HG03457 (cell line): ENCODE results near the gene SRF.

Experiments
- ATAC-seq: cut with Tn5 transposase; IDR thresholded peaks from one replicate; pipeline ENCODE4 v1.9.1; 2021; ENCODE audit warnings: moderate number of reproducible peaks; ENCODE audit not compliant: unreplicated experiment

The SRF gene

DNA sequence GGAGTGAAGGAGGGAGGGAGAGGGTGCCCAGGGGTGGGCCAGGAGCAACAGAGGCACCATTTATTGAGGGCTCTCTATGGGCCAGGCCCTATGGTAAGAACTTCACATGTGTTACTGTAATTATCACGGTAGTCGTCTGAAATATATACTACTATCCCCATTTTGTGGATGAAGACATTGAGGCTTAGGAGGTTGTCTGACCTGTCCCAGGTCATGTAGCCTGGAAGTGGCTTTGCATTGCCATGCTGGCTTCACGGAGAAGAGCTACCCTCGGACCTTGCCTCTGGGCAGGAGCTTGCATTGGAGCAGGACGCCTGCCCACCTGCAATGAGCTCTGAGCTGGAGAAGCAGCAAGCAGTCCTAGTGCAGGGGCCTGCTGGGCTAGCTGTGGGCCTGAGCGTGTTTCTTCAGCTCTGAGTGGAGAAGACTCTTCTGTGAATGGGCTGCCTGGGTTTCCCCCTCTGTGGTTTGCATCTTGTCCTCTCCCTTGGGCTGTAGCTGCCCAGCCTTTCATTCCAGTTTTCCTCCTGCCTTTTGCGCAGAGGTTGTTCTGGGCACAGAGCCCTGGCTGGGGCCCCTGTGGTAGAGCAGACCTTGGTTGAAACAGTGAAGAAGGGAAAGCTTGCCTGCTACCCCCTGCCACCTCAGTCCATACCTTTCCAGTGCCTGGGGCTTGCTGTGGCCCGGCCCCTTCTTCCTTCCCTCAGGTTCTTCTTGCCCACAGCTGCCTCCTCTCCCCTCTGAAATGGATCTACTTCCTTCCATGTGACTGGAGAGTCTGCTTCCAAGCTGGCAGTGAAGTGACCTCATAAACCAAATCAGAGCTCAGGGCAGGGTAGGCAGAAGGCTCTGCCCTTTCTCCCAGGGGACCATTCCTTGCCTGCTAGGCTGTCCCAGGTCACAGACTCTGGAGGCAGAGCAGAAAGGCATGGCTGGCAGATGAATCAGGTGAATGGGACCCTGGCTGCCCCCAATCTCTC lies 24.1 kb upstream of the SRF start:
- no peak for ATAC-seq

- ATAC-seq = no peak
Observed at GRCh38 chr6:43147691-43148477, 23.2 kb upstream of the SRF start.

DNA sequence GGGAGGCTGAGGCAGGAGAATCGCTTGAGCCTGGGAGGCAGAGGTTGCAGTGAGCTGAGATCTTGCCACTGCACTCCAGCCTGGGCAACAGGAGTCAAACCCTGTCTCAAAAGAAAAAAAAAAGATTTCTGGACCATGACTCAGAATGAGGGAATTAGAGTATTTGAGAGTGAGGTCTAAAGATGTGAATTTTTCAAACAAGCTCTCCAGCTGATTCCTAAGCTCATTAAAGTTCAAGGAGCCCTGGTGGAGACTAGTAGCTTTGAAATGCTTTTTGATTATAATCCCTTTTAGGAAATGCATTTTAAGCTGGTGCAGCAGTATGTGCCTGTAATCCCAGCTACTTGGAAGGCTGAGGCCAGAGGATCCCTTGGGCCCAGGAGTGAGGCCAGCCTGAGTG lies 21.8 kb upstream of the SRF start:
- ATAC-seq = no peak

GRCh38 chr6:43150051-43150751 lies 20.9 kb upstream of the SRF start:
- ATAC-seq = no peak

GRCh38 chr6:43159599-43159998 lies 11.5 kb upstream of the SRF start:
- ATAC-seq = no peak

DNA sequence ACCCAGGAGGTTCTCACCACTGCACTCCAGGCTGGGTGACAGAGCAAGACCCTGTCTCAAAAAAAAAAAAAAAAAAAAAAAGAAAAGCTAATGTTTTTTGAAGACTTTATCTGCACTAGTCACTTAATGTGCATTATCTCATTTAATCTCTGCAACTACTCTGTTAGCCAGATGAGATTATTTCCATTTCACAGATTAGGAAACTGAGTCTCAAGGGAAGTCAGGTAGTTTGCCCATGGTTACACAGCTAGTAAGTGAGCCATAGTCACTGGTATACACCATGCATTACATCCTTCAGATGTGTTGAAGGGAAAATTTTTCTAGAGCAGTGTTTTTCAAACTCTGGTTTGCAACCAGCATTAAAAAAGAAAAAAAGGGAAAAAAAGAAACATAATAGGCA lies 7.2 kb upstream of the SRF start:
- ATAC-seq = no peak

GRCh38 chr6:43170417-43170930 lies 595 bp upstream of the SRF start:
- ATAC-seq = no peak

- ATAC-seq = no peak
Observed at GRCh38 chr6:43171707-43172103, 636 bp downstream of the SRF start.

- no peak for ATAC-seq
Observed at GRCh38 chr6:43172104-43173007, 1.3 kb downstream of the SRF start.

DNA sequence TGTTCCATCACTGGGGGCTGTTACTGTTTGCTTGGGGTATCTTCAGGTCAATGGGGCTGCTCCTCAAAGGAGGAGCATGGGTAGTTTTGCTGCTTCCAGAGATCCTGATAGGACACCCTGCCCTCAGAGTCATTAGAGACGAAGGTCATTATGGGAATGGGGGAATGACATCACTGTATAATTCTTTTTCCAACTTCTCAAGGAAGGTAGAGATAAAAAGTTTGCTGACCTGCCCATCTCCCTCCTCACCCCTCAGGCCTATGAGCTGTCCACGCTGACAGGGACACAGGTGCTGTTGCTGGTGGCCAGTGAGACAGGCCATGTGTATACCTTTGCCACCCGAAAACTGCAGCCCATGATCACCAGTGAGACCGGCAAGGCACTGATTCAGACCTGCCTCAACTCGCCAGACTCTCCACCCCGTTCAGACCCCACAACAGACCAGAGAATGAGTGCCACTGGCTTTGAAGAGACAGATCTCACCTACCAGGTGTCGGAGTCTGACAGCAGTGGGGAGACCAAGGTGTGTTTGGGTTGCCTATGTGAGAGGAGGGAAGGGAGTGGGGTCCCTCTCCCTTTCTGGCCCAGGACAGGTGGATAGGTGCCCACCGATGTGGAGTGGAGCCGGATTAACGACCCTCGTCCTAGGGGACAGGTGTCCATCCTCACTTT lies 2.7 kb downstream of the SRF start:
- no peak for ATAC-seq

GRCh38 chr6:43174263-43175112 lies 3.4 kb downstream of the SRF start:
- ATAC-seq = peak; percentile 45

- no peak for ATAC-seq
Observed at GRCh38 chr6:43175676-43176422, 4.8 kb downstream of the SRF start.

- no peak for ATAC-seq
Observed at GRCh38 chr6:43176423-43176786, 5.3 kb downstream of the SRF start.

DNA sequence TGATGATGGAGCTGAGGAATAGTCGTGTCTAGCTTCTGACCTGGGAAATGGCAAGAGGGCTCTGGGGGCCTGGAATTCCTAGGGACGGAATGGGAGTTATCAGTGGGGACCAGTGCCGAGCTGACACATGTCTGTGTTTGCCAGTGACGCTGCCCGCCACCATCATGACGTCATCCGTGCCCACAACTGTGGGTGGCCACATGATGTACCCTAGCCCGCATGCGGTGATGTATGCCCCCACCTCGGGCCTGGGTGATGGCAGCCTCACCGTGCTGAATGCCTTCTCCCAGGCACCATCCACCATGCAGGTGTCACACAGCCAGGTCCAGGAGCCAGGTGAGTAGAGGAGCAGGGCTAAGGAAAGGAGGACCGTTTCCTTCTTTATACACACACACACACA lies 7.1 kb downstream of the SRF start:
- ATAC-seq = no peak

DNA sequence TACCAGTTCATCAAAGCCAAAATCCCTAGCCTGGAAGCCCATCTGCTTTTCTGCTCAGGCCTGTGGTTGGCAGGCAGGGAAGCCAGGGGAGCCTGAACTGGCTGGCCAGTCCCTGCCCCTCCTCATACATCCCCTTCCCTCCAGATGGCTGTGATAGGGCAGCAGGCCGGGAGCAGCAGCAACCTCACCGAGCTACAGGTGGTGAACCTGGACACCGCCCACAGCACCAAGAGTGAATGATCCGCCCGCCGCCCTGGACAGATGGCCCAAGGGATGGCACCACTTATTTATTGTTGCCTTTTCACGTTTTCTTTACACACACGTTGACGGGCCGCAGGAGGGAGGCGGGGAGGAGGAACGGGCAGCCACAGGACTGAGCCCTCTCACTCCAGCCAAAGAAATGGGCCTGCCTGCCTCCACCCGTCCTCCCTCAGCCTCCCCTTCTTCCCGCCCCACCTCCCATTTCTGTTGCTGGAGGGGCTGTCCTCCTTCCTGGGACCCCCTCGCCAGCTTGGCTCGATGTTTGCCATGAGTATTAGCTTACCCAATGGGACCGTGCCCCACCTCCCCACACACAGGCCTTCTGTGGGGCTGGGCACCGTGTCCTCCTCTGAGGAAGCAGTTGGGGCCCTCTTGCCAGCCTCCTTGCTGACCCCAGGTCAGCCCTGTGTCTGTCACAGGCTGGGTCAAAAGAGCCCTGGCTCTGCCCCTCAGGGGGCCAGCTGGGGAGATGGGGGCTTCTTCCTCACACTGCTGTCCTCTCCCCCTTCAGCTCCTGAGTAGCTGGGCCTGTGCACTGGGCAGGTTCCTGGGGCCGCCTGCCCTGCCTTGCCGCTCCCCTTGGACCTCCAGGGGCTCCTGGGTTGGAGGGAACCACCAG lies 8.1 kb downstream of the SRF start:
- no peak for ATAC-seq

GRCh38 chr6:43180058-43180457 lies 9.0 kb downstream of the SRF start:
- no peak for ATAC-seq

DNA sequence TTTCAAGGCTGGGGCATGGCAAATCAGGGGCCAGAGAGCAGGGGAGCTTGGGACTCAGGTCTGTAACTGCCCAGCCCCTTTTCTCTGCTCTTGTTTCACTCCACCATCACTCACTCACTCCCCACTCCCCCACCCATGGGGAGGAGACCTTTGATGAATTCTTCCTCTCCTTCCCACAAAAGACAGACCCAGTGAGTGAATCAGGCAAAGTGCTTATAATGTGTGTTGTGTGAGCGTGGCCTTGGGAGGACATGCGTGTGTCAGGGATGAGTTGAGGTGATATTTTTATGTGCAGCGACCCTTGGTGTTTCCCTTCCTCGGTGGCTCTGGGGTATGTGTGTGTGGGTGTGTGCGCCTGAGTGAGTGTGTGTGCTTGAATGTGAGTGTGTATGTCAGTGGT lies 9.9 kb downstream of the SRF start:
- ATAC-seq = no peak
